HL-60 (cell line): ENCODE measurements around the gene LCN15.

ENCODE experiments used
- GABPA ChIP-seq: IDR thresholded peaks from 2 replicates; pipeline ENCODE4 v1.6.1; 2012; ENCODE audit warnings: low read depth
- SPI1 ChIP-seq: IDR thresholded peaks from 2 replicates; pipeline ENCODE4 v1.6.1; 2012; ENCODE audit warnings: low read depth, mild to moderate bottlenecking, borderline replicate concordance
- TF ChIP-seq, protein P1 (sequence below): IDR thresholded peaks from one replicate; pipeline ENCODE4 v1.5.1; 2011; ENCODE audit warnings: low read length, control low read depth, inconsistent platforms; ENCODE audit not compliant: insufficient read depth
- TF ChIP-seq, protein P2 (sequence below): IDR thresholded peaks from 2 replicates; pipeline ENCODE4 v1.6.1; 2012; ENCODE audit warnings: low read depth; ENCODE audit not compliant: insufficient replicate concordance

DNA sequence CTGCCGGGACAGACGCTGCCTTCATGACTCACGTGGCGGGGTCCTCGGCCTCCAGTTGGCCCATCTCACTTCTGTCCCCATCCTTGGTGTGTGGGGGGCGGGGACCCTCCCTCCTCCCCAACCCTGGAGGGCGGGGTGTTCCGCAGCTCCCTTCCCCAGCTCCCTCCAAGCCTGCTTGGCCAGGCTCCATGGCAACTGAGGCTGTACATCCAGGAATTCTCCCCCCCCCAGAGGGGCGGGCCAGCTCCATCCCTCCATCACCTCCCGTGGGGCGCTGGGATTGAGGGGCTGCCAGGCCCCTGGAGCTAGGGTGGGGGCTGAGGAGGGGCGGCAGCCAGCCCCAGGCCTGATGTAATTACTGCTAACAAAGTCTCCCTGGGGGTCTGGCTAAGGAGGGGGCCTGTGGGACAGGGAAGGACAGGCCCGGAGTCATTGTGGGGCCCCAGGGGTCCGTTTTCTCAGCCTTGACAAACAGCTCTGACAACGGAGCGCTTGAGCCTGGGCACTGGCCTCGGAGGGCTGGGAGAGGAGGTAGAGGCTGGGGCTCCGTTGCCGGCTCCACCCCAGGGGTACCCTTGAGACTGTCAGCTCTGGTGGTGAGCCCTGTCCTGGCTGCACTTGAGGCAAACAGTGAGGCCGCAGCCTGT is 43.9 kb downstream of the LCN15 start:
- TF ChIP-seq, protein P1, sequence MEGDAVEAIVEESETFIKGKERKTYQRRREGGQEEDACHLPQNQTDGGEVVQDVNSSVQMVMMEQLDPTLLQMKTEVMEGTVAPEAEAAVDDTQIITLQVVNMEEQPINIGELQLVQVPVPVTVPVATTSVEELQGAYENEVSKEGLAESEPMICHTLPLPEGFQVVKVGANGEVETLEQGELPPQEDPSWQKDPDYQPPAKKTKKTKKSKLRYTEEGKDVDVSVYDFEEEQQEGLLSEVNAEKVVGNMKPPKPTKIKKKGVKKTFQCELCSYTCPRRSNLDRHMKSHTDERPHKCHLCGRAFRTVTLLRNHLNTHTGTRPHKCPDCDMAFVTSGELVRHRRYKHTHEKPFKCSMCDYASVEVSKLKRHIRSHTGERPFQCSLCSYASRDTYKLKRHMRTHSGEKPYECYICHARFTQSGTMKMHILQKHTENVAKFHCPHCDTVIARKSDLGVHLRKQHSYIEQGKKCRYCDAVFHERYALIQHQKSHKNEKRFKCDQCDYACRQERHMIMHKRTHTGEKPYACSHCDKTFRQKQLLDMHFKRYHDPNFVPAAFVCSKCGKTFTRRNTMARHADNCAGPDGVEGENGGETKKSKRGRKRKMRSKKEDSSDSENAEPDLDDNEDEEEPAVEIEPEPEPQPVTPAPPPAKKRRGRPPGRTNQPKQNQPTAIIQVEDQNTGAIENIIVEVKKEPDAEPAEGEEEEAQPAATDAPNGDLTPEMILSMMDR: no peak
- TF ChIP-seq, protein P2, sequence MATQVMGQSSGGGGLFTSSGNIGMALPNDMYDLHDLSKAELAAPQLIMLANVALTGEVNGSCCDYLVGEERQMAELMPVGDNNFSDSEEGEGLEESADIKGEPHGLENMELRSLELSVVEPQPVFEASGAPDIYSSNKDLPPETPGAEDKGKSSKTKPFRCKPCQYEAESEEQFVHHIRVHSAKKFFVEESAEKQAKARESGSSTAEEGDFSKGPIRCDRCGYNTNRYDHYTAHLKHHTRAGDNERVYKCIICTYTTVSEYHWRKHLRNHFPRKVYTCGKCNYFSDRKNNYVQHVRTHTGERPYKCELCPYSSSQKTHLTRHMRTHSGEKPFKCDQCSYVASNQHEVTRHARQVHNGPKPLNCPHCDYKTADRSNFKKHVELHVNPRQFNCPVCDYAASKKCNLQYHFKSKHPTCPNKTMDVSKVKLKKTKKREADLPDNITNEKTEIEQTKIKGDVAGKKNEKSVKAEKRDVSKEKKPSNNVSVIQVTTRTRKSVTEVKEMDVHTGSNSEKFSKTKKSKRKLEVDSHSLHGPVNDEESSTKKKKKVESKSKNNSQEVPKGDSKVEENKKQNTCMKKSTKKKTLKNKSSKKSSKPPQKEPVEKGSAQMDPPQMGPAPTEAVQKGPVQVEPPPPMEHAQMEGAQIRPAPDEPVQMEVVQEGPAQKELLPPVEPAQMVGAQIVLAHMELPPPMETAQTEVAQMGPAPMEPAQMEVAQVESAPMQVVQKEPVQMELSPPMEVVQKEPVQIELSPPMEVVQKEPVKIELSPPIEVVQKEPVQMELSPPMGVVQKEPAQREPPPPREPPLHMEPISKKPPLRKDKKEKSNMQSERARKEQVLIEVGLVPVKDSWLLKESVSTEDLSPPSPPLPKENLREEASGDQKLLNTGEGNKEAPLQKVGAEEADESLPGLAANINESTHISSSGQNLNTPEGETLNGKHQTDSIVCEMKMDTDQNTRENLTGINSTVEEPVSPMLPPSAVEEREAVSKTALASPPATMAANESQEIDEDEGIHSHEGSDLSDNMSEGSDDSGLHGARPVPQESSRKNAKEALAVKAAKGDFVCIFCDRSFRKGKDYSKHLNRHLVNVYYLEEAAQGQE: no peak
- no peak for TF ChIP-seq GABPA
- no peak for TF ChIP-seq SPI1
